SKM-1 (cell line): Measurements from ENCODE around the gene LRIG1.

Source experiments
- DNase-seq: peaks from one replicate; lab custom pipeline; 2025; ENCODE audit not compliant: unreplicated experiment; lab: John Stamatoyannopoulos, UW

Gene LRIG1

DNA sequence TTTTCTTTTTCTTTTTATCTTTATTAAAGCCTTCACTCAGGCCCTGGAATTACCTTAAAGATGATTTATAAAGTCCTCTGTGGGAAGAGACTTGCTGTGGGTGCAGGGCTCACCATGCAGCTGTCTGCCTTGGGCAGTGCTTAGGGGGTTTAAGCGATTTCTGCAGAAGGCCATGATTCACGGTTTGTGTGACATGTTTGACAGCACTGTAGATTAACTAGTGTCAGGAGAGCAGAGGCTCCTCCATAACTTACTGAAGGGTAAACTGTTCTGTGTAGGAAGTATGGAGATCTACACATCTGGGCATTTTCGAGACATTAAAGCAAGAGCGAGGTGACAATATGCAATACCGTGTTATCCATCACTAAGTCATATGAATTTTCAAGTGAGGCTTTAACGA, 137.7 kb downstream of the LRIG1 start:
- DNase-seq, result no peak

- DNase-seq, result no peak
Observed at GRCh38 chr3:66362541-66362941, 138.3 kb downstream of the LRIG1 start.

DNA sequence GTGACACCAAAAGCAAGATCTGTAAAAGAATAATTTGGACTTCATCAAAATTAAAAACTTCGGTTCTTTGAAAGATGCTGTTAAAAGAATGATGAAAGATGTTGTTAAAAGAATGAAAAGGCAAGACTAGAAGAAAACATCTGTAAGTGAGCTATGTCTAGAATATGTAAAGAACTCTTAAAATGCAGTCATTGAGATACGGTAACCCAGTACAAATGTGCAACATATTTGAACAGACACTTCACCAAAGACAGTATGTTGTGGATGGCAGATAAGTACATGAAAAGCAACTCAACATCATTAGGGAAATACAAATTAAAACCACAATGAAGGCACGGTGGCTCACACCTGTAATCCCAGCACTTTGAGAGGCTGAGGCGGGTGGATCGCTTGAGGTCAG, 139.5 kb downstream of the LRIG1 start:
- no peak for DNase-seq

GRCh38 chr3:66355997-66356396, 144.8 kb downstream of the LRIG1 start:
- no peak for DNase-seq

- no peak for DNase-seq
Observed at GRCh38 chr3:66355394-66355793, 145.4 kb downstream of the LRIG1 start.

DNA sequence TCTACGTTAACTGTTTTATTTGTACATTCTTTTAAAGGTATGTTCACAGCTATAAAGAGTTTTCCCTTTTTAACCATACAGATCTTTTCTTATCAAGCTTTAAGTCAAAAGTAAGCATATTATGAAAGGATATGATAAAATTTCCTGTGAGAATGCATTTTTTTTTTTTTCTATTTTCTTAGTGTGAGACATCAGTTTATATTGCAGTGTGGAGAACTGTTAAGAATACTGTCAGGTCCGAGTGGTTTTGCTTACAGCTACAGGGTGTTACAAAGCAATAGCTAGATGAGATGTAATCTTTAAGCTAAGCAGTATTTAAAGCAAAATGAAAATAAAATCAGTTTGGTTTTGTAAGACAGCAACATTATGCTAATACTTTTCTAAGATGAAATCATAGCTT, 146.8 kb downstream of the LRIG1 start:
- no peak for DNase-seq

- no peak for DNase-seq
Observed at GRCh38 chr3:66353530-66353929, 147.3 kb downstream of the LRIG1 start.

GRCh38 chr3:66353039-66353438, 147.8 kb downstream of the LRIG1 start:
- DNase-seq, result no peak

DNA sequence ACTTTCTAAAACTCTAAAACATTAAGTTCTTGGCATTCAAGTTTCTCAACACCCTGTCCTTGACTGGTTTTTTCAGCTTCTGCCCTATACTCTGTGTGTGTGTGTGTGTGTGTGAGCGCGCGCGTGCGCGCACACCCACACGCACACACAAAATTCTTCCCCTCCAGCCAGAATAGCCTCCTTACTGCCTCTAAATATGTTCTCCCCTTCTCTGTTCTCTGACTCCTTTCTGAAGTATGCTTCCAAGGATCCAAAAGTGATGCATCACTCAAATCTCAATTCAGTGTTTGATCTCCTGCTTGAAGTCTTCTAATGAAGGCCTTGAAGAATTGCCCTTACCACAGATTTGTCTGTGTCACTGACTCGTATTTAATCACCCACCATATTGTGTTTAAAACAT, 150.2 kb downstream of the LRIG1 start:
- DNase-seq, result no peak

DNA sequence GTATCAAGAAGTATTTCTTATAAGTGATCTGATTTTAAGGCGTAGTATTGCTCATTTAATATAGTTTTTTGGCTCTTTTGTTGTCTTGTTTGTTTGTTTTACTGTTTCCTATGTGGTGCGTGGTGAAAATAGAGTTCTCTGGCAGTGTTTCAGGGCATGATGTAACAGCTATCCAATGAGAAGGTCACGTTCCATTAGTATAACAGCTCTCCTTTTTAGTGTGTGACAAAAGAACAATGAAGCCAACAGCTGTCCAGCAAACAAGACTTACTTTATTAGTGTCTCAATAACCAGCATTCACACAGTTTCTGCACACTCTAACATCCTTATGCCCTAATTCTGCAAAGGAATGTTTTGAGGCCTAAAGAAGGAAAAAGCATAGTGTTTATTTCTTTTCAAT, 152.1 kb downstream of the LRIG1 start:
- no peak for DNase-seq

GRCh38 chr3:66344848-66345578, 155.8 kb downstream of the LRIG1 start:
- DNase-seq, result no peak

DNA sequence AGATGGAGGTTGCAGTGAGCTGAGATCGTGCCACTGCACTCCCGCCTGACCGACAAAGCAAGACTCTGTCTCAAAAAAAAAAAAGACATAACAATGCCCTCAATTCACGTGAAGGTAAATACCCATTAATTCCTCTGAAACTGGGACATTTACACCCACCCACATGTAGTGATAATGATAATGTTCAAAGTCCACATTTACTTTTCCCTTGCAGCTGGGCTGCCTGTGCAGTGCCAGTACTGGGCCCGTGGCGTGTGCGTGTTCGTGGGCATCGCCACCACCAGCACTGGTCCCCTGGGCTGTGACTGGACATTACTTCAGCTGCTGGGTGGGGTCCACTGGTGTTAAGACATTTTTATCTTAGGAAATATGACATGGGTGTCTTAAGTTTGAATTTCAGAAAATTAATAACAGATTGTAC, 156.4 kb downstream of the LRIG1 start:
- no peak for DNase-seq

DNA sequence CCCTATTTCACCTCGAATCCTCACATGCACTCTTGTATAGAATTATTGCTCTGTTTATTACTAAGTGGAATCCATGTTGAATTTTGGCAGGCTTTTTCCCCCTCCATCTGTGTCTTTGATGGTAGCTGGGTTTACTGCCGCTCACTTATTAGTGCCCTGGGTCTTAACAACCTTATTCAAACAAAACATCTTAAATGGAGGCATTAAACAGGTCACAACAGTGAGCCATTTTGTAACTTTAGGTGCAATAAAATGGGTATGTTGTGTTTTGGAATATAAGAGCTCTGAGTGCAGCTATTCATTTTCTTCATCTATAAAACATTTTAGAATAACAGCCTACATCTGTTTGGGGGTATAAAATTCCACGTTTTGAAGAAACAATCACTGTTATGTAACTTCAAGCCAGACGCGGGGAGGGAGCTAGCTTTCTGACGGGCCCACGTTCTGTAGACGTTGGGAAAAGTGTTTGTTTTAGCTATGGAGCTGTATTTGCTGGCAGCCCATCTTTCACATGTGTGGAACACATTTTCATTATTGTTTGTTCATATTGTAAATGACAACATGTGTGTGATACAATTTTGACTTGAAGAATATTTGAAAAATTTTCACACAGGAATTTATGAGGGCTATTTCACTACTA, 158.0 kb downstream of the LRIG1 start:
- no peak for DNase-seq

DNA sequence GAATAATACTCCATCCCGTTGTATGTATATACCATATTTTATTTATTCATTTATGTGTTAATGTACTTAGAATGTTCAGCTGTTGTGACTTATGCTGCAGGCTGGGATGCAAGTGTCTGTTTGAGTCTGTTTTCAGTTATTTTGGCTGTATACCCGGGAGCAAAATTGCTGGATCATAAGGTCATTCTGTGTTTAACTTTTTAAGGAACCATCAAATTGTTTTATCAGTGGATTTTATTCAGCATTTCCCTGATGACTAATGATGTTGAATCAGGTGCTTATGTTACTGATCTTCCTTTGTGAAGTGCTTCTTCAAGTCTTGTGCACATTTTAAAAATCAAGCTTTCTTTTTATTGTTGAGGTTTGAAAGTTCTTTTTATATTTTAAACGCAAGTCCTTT, 161.9 kb downstream of the LRIG1 start:
- no peak for DNase-seq

DNA sequence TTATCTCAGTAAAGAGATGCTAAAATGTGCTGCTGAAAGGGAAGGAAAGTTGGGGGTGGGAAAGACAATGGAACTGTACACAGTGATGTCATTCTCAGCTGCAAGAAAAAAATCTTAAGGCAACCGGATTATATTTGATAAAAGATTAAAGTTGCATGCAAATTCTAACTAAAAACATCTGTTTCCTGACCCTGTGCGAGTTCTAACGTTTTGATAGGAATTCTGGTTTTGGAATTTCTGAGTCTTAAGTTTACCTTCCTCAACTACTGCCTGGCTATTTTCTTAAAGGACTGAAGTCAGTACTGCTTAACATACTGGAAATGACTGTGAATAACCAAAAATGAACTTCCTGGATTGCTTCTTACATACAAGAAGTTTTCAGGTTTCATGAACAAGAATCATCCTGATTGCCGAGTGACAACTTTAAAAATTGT, 164.5 kb downstream of the LRIG1 start:
- no peak for DNase-seq

DNA sequence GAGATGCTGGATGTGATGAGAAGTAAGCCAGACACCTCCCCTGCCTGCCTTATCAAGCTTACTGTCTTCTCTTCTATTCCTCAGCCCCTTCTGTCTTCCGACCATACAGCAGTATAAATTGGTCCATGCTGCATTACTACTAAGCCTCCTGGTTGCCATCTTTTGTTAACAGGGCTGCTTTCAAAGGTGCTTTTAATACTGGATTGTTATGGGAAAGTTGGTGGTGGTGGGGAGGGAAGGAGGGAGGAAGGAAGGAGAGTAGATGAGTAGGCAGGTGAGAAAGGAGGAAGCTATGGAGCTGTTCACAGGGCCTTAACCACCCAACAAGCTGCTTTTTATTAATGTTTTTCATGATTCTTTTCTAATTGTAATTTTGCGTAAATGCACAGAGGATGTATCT, 165.2 kb downstream of the LRIG1 start:
- DNase-seq, result no peak
